Smooth muscle cell of the brain vasculature (primary cell): ENCODE data around the gene KBTBD6.
"Not testable (repeated sequence)": the region's sequence is repeated elsewhere in the genome, so short reads cannot be mapped to it uniquely, and the experiment has no call there.

Experiments
- DNase-seq: peaks from one replicate; pipeline ENCODE4 v3.0.0-alpha.2; 2012; ENCODE audit warnings: low read depth, low spot score

KBTBD6 gene

GRCh38 chr13:41133951-41134350 is 1.3 kb upstream of the KBTBD6 start:
- no peak for DNase-seq

- DNase-seq: not testable (repeated sequence)
Observed at GRCh38 chr13:41131660-41132511, 716 bp downstream of the KBTBD6 start.

- DNase-seq: not testable (repeated sequence)
Observed at GRCh38 chr13:41131189-41131588, 1.4 kb downstream of the KBTBD6 start.

DNA sequence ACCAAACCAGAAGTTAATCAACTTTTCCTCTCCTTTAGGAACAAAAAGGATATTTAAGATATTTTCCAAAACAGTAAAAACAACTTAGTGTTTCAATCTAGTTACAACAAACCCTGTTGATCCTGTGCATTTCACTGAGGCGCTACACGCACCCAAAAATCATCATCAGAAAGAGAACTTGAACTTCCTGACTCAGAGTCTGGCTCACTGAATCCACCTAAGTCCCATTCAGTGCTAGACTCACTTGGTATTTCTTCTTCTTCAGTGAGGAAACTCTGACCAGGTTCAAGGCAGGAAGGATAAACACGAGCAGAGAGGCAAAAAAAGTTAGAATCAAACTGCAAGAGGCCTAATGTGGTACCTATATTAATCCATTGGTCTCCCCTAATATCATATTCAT is 2.2 kb downstream of the KBTBD6 start:
- no peak for DNase-seq

DNA sequence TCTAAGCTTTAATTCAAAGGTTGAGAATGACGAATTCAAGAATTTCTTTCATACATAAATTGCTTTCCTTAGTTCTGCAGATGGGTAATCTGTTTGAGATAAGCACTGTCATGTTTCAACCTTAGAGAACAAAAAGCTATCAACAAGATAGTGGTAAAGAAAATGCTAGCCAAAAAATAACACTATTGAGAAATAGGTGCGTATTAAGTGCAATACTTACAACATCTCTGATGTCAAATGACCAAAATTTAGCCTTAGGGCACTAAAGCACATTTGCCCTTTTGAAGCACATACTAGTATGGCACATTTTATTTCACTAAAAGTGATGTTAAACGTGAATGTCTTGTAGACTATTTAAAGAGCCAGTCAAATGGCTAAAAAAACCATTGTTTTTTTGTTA is 4.9 kb downstream of the KBTBD6 start:
- DNase-seq: no peak

DNA sequence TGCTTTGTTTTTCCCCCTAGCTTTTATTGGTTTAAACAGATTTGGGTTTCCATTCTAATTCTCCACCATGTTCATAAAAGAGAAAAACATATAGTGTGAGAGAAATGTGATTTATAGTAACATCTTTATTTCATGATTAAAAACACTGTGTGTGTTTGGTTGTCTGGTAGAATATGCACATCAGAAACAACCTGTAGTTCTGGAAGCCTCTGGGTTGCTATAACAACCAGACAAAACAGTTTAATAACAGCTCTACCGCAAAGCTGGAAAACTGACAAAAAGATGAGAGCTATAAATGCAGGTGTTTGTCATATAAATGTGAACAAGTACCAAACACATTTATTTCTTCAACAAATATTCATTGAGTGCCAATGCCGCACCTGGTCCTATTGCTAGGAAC is 9.8 kb downstream of the KBTBD6 start:
- no peak for DNase-seq

GRCh38 chr13:41117869-41118268 is 14.7 kb downstream of the KBTBD6 start:
- no peak for DNase-seq

DNA sequence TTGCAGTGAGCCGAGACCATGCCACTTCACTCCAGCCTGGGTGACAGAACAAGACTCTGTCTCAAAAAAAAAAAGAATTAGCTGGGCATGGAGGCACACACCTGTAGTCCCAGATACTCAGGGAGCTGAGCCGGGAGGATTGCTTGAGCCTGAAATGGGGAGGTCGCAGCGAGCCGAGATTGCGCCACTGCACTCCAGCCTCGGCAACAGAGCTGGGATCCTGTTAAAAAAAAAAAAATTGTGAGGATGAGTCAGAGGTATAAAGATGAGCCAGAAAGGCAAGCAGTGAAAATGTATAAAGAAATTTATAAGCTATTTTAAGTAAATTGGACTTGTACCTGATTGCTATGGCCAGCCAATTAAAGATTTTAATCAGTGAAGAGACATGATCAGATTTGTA is 21.1 kb downstream of the KBTBD6 start:
- DNase-seq: no peak

DNA sequence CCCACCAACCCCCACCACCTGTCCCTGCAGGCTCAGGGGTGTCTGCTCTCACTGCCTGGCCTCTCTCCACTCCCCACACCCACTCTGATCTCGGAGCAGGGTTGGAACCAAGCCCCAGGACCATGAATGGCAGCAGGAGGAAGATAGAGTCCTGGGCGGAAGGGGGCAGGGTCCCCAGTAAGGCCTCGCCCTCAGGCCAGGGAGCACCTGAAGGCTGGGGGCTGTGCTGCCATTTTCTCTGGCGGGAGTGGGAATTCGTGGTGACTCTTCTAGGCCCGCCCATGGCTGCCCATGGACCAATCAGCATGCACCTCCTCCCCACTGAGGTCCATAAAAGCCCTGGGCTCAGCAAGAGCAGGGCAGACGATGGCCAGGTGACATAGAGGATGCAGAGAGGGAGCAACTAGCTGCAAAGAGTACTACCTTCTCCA is 25.0 kb downstream of the KBTBD6 start:
- DNase-seq: no peak

DNA sequence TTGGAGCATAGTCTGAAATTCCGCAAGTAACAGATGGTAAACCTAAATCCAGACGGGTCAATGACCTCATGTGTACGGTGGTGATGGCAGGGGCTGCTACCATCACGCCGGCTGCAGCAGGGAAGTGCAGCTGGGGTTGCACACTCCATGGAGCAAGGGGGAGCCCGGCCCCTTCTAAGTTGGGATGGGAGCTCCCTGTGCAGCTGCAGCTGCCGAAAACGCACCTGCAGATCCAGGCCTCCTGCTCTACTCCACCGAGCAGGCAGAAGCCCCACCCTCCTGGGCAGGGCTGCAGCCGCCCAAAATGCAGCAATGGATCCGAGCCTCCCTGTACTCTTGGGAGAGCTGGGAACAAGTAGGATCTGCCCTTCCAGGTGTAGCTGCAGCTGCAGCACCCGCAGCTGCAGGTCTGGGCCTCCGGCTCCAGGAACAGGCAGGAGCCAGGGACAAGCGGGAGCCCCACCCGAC is 25.5 kb downstream of the KBTBD6 start:
- no peak for DNase-seq

GRCh38 chr13:41099986-41100385 is 32.6 kb downstream of the KBTBD6 start:
- DNase-seq: no peak

DNA sequence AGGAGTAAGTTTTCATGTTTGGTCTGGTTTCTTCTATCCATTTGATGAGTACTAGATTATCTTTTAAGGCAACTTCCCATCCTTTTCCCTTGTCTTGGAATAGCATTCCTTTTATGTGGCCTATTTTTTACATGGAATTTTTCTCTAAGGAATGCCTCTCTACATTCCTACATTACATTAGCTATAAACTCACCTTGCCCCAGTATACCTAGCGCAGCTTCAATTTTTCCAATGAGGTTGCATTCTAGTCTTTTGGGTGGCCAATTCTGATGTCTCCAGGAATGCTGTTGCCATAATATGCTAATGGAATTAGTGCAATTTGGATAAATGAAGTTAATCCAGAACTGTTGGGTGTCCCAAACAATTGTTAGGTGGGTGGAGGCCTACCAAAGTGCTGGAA is 33.8 kb downstream of the KBTBD6 start:
- no peak for DNase-seq

GRCh38 chr13:41095681-41096080 is 36.9 kb downstream of the KBTBD6 start:
- not testable (repeated sequence) for DNase-seq

DNA sequence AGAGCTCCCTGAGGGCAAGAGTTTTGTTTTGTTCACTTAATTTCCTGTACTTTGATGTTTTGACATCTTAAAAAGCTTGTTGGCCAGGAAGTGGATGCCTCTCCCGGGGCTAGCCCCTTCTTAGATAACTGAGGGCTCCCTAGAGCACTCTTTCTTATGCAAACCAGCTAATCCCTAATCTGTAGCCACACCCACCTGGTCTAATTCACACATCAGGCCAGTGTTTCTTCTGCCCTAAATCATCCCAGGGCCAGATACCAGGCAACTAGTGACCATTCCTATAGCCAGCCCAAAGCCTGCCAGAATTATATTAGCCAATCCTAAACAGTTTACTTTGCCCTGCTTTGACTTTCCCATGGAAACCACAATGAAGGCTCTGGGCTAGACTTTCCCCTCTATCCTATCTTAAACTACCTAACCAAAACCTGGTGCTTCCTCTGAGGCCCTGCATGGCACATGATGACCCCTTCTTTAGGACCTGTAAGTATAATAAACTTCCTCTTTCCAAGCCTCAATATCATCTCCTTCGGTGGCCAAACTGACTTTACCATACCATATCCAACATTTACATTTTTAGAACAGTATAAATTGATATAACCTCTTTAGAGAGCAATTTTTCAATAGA is 46.5 kb downstream of the KBTBD6 start:
- no peak for DNase-seq

DNA sequence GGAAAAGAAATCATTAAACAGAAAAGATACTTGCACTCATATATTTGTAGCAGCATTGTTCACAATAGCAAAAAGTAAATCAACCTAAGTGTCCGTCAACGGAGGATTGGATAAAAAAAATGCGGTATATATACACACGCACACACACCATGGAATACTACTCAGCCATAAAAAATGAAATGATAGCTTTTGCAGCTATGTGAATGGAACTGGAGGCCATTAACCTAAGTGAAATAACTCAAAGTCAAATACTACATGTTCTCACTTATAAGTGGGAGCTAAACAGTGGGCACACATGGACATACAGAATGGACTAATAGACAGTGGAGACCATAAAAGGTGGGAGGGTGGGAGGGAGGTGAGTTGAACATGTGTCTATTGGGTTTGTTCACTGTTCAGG is 52.9 kb downstream of the KBTBD6 start:
- DNase-seq: no peak
